Measurements from ENCODE around the gene GATA1. TPM values are rescaled to one million over a fixed set of nuclear protein-coding genes. Genes with fewer than 3 reads are reported as not detected.

Gene GATA1
- total RNA-seq, 1 experiment from 2014 or later, result not detected

DNA sequence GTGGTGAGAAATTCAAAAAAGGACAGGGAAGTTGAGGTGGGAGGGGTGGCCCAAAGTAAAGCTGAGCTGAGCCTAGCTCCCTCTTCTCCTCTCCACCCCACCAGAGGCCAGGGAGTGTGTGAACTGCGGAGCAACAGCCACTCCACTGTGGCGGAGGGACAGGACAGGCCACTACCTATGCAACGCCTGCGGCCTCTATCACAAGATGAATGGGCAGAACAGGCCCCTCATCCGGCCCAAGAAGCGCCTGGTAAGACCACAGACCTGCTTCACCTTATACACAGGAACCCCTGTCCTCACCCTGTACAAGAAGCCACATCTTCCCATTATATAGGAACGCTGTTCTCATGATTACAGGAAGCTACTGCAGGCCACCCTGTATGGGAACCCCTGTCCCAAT is 5.8 kb downstream of the GATA1 start:
- Histone ChIP-seq H3K9me3 (replicated peaks) (no peaks in the 10 kb centered on the region), H3K4me1 (no peaks in the 10 kb centered on the region), H3K27me3 (no peaks in the 10 kb centered on the region), H3K4me3 (no peak overlapping the region), H3K36me3 (no peaks in the 10 kb centered on the region), H3K27ac (no peak overlapping the region)
- DNase-seq, result no peak

GRCh38 chrX:48793935-48794334 is 7.5 kb downstream of the GATA1 start:
- no peak for DNase-seq
- Histone ChIP-seq H3K36me3 (no peaks in the 10 kb centered on the region), H3K27ac (no peak overlapping the region), H3K27me3 (no peaks in the 10 kb centered on the region), H3K4me1 (no peaks in the 10 kb centered on the region), H3K4me3 (no peak overlapping the region), H3K9me3 (replicated peaks) (no peaks in the 10 kb centered on the region)

- Histone ChIP-seq H3K36me3 (no peaks in the 10 kb centered on the region), H3K27me3 (no peaks in the 10 kb centered on the region), H3K4me3 (no peak overlapping the region), H3K27ac (no peak overlapping the region), H3K9me3 (replicated peaks) (no peaks in the 10 kb centered on the region), H3K4me1 (no peaks in the 10 kb centered on the region)
- no peak for DNase-seq
Observed at GRCh38 chrX:48794340-48794910, 8.0 kb downstream of the GATA1 start.

GRCh38 chrX:48794911-48795515 is 8.6 kb downstream of the GATA1 start:
- DNase-seq, result no peak
- no peaks in the 10 kb centered on the region for H3K36me3 ChIP-seq
- no peak overlapping the region for H3K4me3 ChIP-seq
- no peak overlapping the region for H3K27ac ChIP-seq
- H3K27me3 ChIP-seq, result no peaks in the 10 kb centered on the region
- no peaks in the 10 kb centered on the region for H3K4me1 ChIP-seq
- no peaks in the 10 kb centered on the region for H3K9me3 ChIP-seq (replicated peaks)

DNA sequence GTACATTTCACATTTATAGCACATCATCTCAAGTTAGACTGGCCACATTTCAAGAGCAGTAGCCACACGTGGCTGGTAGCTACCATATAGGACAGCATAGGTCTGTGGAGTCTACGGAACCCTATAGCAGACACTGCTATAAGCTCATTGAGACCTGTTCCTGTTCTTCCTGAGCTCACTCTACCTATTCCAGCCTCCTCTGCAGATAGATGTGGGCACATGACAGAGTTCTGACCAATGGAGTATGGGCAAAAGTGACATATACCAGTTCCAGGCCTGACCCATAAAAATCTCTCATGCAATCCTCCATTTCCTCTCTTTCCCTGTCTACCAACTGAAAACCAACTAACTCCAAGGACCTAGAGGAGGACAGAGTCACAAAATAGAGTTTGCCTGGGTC is 11.9 kb downstream of the GATA1 start:
- Histone ChIP-seq H3K36me3 (no peaks in the 10 kb centered on the region), H3K9me3 (replicated peaks) (no peaks in the 10 kb centered on the region), H3K4me3 (no peak overlapping the region), H3K27ac (no peak overlapping the region), H3K4me1 (no peaks in the 10 kb centered on the region), H3K27me3 (no peaks in the 10 kb centered on the region)
- DNase-seq, result no peak

GRCh38 chrX:48800574-48801279 is 14.3 kb downstream of the GATA1 start:
- H3K36me3 ChIP-seq, result no peaks in the 10 kb centered on the region
- H3K27me3 ChIP-seq, result no peaks in the 10 kb centered on the region
- peak overlapping the region; percentile 99 for H3K27ac ChIP-seq
- no peak for DNase-seq
- H3K4me1 ChIP-seq, result no peaks in the 10 kb centered on the region
- peak overlapping the region; percentile 91 for H3K4me3 ChIP-seq
- H3K9me3 ChIP-seq (replicated peaks), result no peaks in the 10 kb centered on the region

DNA sequence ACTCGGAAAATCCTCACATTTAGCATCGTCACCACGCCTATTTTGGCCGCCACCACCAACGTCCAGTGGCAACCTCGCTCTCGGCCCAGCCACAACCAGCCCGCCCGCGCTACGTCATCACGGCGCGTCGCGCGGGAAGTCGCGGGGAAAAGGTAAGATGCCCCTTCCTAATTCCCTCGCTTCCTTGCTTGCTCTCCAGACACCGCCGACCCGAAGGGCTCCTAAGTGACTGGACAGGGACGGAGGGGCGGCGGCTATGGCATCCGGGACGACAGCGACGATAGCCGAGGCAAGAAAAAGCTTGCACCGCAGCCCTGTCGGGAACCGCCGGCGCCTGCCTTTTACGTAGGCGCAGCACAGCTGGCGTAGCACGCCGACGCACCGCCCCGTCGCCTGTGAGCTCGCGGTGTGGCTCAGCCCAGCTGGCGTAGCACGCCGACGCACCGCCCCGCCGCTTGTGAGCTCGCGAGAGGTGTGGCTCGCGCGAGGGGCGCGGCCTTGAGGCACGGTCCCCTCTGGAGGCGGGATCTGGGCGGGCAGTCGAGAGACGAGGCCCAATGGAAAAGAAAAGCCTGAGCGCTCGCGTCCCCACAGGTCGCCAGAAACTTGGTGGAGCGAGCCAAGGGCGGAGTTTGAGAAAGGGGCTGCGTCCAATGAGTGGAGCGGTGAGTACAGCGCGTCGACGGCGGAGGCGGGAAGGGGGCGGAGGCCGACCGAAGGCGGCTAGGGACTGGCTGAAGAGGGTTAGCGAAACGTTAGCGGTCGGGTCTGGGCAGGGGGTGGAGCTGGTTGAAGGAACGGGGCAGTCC is 15.1 kb downstream of the GATA1 start, which contains the start of gene HDAC6:
Gene HDAC6 (plus strand): TSS at position 788 of the 809 bp plus-strand sequence. CDS start 626 bp downstream, outside the sequence.
- Histone ChIP-seq H3K36me3 (no peaks in the 10 kb centered on the region), H3K4me1 (no peaks in the 10 kb centered on the region), H3K4me3 (peak within 1 kb of the TSS; percentile 91), H3K27me3 (no peaks in the 10 kb centered on the region), H3K27ac (peak within 1 kb of the TSS; percentile 99), H3K9me3 (replicated peaks) (no peaks in the 10 kb centered on the region)
- DNase-seq, result peak; percentile 94 to 95

DNA sequence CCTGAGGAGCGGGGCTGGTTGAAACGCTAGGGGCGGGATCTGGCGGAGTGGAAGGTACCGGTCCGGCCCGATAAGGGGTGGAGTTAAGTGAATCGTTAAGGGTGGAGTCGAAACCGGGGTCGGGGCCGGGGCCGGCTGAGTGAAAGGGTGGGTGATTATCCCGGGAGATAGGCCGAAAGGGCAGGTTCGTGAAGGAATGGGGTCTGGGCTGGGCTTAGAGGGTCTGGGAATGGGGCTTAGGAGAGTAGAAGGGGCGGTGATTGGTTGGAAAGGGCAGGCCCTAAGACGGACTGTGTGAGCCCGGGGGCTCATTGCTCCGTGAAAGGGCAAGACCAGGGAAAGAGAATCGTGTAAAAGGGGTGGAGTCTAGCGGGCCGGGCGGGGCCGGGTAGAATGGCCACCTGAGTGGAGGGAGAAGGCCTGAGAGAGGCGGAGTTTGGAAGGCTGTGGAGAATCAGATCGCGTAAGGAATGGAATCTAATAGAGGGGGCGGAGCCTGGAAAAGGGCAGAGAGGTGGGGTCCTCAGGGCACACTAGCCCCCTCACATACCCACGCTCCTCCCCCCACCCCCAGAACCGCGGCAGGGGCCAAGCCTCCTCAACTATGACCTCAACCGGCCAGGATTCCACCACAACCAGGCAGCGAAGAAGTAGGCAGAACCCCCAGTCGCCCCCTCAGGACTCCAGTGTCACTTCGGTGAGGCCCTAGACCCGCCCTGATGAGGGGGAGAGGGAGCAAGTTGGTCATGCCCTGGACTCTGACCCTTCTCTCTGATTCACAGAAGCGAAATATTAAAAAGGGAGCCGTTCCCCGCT is 15.9 kb downstream of the GATA1 start:
- no peaks in the 10 kb centered on the region for H3K9me3 ChIP-seq (replicated peaks)
- H3K4me1 ChIP-seq, result no peaks in the 10 kb centered on the region
- peak overlapping the region; percentile 87 for H3K27ac ChIP-seq
- peak overlapping the region; percentile 77 for H3K4me3 ChIP-seq
- H3K27me3 ChIP-seq, result no peaks in the 10 kb centered on the region
- DNase-seq, result peak; percentile 79 to 81
- no peaks in the 10 kb centered on the region for H3K36me3 ChIP-seq

DNA sequence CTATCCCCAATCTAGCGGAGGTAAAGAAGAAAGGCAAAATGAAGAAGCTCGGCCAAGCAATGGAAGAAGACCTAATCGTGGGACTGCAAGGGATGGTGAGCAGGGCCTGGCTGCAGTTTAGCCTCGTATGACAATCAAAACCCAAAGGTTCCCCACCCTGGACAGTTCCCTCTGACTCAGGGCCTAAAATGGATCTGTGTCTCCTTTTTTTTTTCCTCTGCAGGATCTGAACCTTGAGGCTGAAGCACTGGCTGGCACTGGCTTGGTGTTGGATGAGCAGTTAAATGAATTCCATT is 16.5 kb downstream of the GATA1 start:
- H3K4me1 ChIP-seq, result no peaks in the 10 kb centered on the region
- no peaks in the 10 kb centered on the region for H3K9me3 ChIP-seq (replicated peaks)
- DNase-seq, result peak in 1 of 2 experiments; percentile 6
- no peaks in the 10 kb centered on the region for H3K27me3 ChIP-seq
- H3K36me3 ChIP-seq, result no peaks in the 10 kb centered on the region
- H3K4me3 ChIP-seq, result peak overlapping the region; percentile 77
- H3K27ac ChIP-seq, result peak overlapping the region; percentile 87

- DNase-seq, result no peak
- H3K4me1 ChIP-seq, result no peaks in the 10 kb centered on the region
- no peaks in the 10 kb centered on the region for H3K27me3 ChIP-seq
- no peaks in the 10 kb centered on the region for H3K36me3 ChIP-seq
- H3K27ac ChIP-seq, result no peak overlapping the region
- H3K9me3 ChIP-seq (replicated peaks), result no peaks in the 10 kb centered on the region
- H3K4me3 ChIP-seq, result no peak overlapping the region
Observed at GRCh38 chrX:48806081-48806480, 19.7 kb downstream of the GATA1 start.

GRCh38 chrX:48813644-48814043 is 27.3 kb downstream of the GATA1 start:
- no peak overlapping the region for H3K27ac ChIP-seq
- no peaks in the 10 kb centered on the region for H3K4me1 ChIP-seq
- no peak for DNase-seq
- no peaks in the 10 kb centered on the region for H3K9me3 ChIP-seq (replicated peaks)
- H3K27me3 ChIP-seq, result no peaks in the 10 kb centered on the region
- H3K36me3 ChIP-seq, result no peaks in the 10 kb centered on the region
- H3K4me3 ChIP-seq, result no peak overlapping the region

DNA sequence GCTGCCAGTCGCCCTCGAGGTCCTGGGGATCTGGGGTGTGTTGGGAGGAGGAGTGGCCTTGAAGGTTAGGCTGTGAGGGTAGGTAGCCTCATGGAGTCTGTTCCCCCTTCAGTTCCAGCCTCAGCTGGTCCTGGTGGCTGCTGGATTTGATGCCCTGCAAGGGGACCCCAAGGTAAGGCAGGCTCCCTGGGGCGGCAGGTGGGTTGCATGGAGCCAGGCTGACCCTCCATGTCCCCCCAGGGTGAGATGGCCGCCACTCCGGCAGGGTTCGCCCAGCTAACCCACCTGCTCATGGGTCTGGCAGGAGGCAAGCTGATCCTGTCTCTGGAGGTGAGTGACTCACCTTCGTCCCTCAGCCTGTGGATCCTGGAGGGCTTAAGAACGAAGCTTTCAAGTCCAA is 28.3 kb downstream of the GATA1 start:
- H3K4me3 ChIP-seq, result no peak overlapping the region
- DNase-seq, result no peak
- no peaks in the 10 kb centered on the region for H3K9me3 ChIP-seq (replicated peaks)
- no peaks in the 10 kb centered on the region for H3K27me3 ChIP-seq
- no peaks in the 10 kb centered on the region for H3K4me1 ChIP-seq
- no peaks in the 10 kb centered on the region for H3K36me3 ChIP-seq
- H3K27ac ChIP-seq, result no peak overlapping the region

DNA sequence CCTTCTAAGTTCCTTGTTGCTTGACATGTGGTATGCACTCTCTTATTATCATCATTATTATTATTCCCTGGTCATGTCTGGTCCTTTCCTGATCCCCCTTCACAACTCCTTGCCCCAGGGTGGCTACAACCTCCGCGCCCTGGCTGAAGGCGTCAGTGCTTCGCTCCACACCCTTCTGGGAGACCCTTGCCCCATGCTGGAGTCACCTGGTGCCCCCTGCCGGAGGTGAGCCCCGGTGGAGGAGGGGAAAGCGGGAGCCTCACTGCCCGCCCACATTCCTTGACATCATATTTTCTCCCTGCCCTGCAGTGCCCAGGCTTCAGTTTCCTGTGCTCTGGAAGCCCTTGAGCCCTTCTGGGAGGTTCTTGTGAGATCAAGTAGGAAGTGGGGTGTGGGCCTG is 28.9 kb downstream of the GATA1 start:
- H3K4me1 ChIP-seq, result no peaks in the 10 kb centered on the region
- no peak overlapping the region for H3K4me3 ChIP-seq
- no peaks in the 10 kb centered on the region for H3K36me3 ChIP-seq

DNA sequence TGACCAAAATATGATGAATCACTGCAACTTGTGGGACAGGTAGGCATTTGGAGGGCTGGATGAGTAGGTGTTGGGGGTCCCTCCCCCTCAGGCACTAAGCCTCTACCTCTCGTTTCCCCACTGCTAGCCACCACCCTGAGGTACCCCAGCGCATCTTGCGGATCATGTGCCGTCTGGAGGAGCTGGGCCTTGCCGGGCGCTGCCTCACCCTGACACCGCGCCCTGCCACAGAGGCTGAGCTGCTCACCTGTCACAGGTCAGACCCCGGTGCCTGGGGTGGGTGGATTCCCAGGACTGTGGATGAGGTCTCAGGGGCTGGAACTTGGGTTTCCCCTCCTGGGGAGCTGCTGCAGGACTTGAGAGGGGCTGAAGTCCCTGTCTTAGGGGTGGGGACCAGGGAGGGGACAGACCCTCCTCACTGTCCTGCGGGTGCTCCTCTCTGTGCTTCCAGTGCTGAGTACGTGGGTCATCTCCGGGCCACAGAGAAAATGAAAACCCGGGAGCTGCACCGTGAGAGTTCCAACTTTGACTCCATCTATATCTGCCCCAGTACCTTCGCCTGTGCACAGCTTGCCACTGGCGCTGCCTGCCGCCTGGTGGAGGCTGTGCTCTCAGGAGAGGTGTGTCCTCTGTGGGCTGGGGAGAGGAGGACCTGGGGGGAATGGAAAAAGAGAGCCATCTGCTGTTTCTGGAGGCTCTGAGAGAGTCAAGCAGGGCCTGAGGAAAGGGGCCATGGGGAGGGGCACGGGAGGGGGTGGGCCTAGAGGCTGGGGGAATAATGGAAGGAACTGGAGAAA is 29.8 kb downstream of the GATA1 start:
- H3K4me1 ChIP-seq, result no peaks in the 10 kb centered on the region
- no peak overlapping the region for H3K27ac ChIP-seq
- no peaks in the 10 kb centered on the region for H3K27me3 ChIP-seq
- no peaks in the 10 kb centered on the region for H3K9me3 ChIP-seq (replicated peaks)
- H3K36me3 ChIP-seq, result no peaks in the 10 kb centered on the region
- no peak for DNase-seq
- H3K4me3 ChIP-seq, result no peak overlapping the region

More for the DNA sequence above, 28.9 kb downstream of the GATA1 start:
- Histone ChIP-seq H3K9me3 (replicated peaks) (no peaks in the 10 kb centered on the region), H3K27ac (no peak overlapping the region), H3K27me3 (no peaks in the 10 kb centered on the region)
- no peak for DNase-seq

Data from SJCRH30 (cell line).